Adrenal gland (tissue), 5 donors: ENCODE measurements around the gene VSTM1.

ENCODE experiments used
- POLR2A ChIP-seq, 2 donors: fragments of 450-650 bp; IDR thresholded peaks; one replicate each; pipeline ENCODE4 v1.6.1; 2017; ENCODE audit warnings: antibody characterized with exemption in 2 of 2, mild to moderate bottlenecking in 2 of 2, moderate library complexity in 1 of 2
- TF ChIP-seq, protein P1 (sequence below), 6 experiments: fragments of 450-650 bp in 4 of 6; fragments of 200-600 bp in 2 of 6; sonication (generic) in 1 of 6; IDR thresholded peaks; 1 replicate in 5 of 6; 2 replicates in 1 of 6; pipeline versions ENCODE4 v1.5.1 to v1.8.0; 2016 to 2021; ENCODE audit warnings: antibody characterized with exemption in 6 of 6, mild to moderate bottlenecking in 2 of 6, moderate library complexity in 1 of 6
- donor health status: DM: no; HTN: no; CAD: no.

DNA sequence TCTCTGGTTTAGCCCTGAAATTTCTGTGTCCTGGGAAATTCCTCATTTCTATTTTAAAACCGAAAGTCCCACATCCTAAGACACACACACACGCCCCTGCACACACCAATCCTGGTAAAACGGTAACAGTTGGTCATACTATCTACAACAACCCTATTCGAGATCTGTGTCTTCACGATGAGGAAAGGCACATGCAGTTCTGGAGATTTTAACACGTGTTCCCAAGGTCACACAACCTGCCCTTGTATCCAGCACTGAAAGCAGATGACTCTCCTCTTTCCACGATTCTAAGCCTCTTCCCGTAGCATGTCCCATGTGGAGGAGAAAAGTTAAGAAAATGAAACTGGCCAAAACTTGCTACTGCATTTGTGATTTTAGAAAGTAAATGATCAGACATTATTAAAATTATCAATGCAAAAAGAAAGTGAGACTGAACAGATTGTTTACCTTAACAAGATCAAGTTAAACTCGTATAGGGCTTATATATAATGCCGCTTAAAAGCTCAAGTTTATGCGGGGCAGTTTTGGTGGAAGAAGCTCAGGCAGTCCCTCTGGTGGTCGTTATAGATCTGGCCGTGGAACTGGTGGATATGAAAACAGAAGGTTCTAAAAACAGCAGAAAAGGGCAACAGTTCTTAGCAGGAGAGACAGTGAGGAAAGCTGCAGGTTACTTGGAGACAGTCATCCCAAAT lies 32.7 kb downstream of the VSTM1 start:
- TF ChIP-seq POLR2A (IDR thresholded peaks at IDR 0.05) = no peak
- TF ChIP-seq, protein P1, sequence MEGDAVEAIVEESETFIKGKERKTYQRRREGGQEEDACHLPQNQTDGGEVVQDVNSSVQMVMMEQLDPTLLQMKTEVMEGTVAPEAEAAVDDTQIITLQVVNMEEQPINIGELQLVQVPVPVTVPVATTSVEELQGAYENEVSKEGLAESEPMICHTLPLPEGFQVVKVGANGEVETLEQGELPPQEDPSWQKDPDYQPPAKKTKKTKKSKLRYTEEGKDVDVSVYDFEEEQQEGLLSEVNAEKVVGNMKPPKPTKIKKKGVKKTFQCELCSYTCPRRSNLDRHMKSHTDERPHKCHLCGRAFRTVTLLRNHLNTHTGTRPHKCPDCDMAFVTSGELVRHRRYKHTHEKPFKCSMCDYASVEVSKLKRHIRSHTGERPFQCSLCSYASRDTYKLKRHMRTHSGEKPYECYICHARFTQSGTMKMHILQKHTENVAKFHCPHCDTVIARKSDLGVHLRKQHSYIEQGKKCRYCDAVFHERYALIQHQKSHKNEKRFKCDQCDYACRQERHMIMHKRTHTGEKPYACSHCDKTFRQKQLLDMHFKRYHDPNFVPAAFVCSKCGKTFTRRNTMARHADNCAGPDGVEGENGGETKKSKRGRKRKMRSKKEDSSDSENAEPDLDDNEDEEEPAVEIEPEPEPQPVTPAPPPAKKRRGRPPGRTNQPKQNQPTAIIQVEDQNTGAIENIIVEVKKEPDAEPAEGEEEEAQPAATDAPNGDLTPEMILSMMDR (IDR thresholded peaks at IDR 0.05) = no peak
